ENCODE measurements around the gene GRIA2. TPM values are rescaled to one million over a fixed set of nuclear protein-coding genes. Genes with fewer than 3 reads are reported as not detected.

Gene GRIA2
- total RNA-seq, 1 donor from 2014 or later = 31.3 TPM

DNA sequence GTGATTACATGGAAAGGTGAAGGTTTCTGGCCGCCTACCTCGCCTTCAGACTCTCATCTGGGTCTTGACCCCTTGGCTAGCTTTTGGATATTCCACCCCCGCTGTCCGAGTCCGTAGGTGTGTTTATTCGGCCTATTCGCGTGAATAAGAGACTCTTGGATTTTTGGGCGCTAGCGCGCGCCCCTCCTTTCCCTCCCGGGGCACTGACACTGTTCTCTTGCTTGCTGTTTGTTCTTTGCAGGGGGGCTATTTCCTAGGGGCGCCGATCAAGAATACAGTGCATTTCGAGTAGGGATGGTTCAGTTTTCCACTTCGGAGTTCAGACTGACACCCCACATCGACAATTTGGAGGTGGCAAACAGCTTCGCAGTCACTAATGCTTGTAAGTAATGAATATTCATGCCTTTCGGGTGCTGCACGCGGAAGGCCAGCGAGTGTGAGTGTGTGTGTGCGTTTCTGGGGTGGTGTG lies 932 bp downstream of the GRIA2 start:
- Mint-ChIP-seq H3K27me3 (ENCODE audit: unreplicated experiment) (peaks cover 70% of the 10 kb centered on the region), H3K27ac (ENCODE audit: unreplicated experiment) (no peak overlapping the region), H3K4me3 (ENCODE audit: unreplicated experiment) (peak overlapping the region; percentile 91), H3K4me1 (ENCODE audit: unreplicated experiment) (peaks cover 24% of the 10 kb centered on the region), H3K9me3 (ENCODE audit: unreplicated experiment) (no peaks in the 10 kb centered on the region), H3K36me3 (ENCODE audit: unreplicated experiment) (peaks cover 4% of the 10 kb centered on the region)
- DNase-seq (ENCODE audit: extremely low spot score, unreplicated experiment) = no peak
- TF ChIP-seq, protein P1, sequence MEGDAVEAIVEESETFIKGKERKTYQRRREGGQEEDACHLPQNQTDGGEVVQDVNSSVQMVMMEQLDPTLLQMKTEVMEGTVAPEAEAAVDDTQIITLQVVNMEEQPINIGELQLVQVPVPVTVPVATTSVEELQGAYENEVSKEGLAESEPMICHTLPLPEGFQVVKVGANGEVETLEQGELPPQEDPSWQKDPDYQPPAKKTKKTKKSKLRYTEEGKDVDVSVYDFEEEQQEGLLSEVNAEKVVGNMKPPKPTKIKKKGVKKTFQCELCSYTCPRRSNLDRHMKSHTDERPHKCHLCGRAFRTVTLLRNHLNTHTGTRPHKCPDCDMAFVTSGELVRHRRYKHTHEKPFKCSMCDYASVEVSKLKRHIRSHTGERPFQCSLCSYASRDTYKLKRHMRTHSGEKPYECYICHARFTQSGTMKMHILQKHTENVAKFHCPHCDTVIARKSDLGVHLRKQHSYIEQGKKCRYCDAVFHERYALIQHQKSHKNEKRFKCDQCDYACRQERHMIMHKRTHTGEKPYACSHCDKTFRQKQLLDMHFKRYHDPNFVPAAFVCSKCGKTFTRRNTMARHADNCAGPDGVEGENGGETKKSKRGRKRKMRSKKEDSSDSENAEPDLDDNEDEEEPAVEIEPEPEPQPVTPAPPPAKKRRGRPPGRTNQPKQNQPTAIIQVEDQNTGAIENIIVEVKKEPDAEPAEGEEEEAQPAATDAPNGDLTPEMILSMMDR (IDR thresholded peaks at IDR 0.05) = no peak

DNA sequence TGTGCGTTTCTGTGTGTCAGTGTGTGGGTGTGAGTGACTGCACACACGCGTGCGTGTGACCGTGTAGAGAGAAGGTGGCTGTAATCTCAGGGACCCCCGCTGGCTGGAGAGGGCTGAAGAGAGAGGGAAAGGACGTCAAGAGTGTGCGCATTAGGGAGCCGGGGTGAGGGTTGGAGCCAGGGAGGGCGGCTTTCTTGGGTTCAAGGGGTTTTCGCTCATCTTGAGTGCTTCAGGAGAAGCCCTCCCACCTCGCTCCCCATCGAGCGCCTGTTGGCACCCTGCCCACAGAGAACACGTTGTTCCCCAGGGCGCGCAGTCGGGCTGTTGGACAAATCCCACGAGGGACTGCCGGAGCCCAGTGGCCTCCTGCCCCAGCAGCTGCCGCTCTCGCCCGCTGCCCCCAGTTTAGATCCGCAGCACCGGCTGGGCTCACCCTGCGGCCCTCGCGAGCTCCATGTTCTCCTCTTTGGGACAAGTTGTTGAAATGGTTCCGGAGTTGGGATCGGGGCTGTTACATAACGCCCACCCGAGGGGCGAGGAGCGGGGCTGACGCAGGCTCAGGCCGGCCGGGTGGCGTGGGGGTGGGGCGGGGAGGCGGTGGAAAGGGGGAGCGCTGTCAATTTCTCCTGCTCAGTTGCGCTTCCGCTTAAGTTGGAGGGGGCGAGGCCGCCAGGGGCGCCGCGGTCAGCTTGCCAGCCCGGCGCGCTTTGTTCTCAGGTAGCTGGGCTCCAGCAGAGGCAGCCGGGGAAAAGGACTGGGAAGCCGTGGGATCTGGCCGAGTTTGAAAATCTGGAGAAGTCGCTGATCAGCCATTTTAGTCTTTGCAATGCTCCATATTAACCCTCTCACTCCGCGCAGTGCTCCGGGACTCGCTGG lies 1.6 kb downstream of the GRIA2 start:
- peaks cover 4% of the 10 kb centered on the region for H3K36me3 Mint-ChIP-seq (ENCODE audit: unreplicated experiment)
- DNase-seq (ENCODE audit: extremely low spot score, unreplicated experiment) = no peak
- H3K27ac Mint-ChIP-seq (ENCODE audit: unreplicated experiment) = peak overlapping the region; percentile 57
- TF ChIP-seq, protein P1 (IDR thresholded peaks at IDR 0.05) = peak; percentile 26
- peaks cover 72% of the 10 kb centered on the region for H3K27me3 Mint-ChIP-seq (ENCODE audit: unreplicated experiment)
- H3K4me3 Mint-ChIP-seq (ENCODE audit: unreplicated experiment) = peak overlapping the region; percentile 91
- H3K4me1 Mint-ChIP-seq (ENCODE audit: unreplicated experiment) = peaks cover 24% of the 10 kb centered on the region
- no peaks in the 10 kb centered on the region for H3K9me3 Mint-ChIP-seq (ENCODE audit: unreplicated experiment)

DNA sequence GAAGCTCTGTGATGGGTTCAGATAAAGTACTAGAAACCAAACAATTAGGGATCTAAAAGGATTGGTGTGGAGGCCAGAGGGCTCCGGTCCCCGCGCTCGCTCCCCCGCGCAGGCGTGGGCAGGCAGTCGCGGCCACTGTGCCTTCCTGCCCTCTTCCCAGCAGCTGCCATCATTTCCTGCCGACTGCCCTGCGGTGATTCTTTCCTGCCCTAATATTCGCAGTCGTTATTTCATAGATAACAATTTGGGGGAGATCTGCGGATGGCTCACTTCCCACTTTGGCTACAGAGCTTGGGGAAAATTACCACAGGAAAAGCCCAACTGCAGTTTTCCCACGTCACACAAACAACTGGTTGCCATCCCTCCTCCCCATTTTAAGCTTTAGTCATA lies 2.2 kb downstream of the GRIA2 start:
- Mint-ChIP-seq H3K4me1 (ENCODE audit: unreplicated experiment) (peaks cover 24% of the 10 kb centered on the region), H3K36me3 (ENCODE audit: unreplicated experiment) (peaks cover 4% of the 10 kb centered on the region), H3K4me3 (ENCODE audit: unreplicated experiment) (peak overlapping the region; percentile 91), H3K27ac (ENCODE audit: unreplicated experiment) (peak overlapping the region; percentile 57), H3K27me3 (ENCODE audit: unreplicated experiment) (peaks cover 71% of the 10 kb centered on the region), H3K9me3 (ENCODE audit: unreplicated experiment) (no peaks in the 10 kb centered on the region)
- TF ChIP-seq, protein P1 (IDR thresholded peaks at IDR 0.05) = no peak
- no peak for DNase-seq (ENCODE audit: extremely low spot score, unreplicated experiment)

DNA sequence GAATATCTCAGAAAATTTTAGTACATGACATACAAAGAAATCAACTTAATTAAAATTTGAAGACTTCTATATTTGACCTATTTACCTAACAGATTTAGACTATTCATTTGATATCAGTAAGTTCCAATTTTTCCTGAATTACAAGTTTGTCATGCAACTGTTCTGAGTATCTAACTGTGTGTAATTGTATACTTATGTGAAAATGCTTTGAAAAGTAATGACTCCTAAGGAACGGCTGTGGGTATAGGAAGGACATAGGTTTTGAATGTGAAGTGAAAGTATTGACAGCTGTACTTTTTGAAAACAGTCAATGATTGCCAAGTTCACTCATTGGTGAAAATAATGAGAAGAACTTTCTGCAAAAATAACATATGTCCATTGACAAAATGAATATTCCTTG lies 2.9 kb downstream of the GRIA2 start:
- Mint-ChIP-seq H3K27ac (ENCODE audit: unreplicated experiment) (no peak overlapping the region), H3K36me3 (ENCODE audit: unreplicated experiment) (peaks cover 4% of the 10 kb centered on the region), H3K9me3 (ENCODE audit: unreplicated experiment) (no peaks in the 10 kb centered on the region), H3K4me3 (ENCODE audit: unreplicated experiment) (peak overlapping the region; percentile 91), H3K27me3 (ENCODE audit: unreplicated experiment) (peaks cover 68% of the 10 kb centered on the region), H3K4me1 (ENCODE audit: unreplicated experiment) (peaks cover 24% of the 10 kb centered on the region)
- TF ChIP-seq, protein P1 (IDR thresholded peaks at IDR 0.05) = no peak
- no peak for DNase-seq (ENCODE audit: extremely low spot score, unreplicated experiment)

DNA sequence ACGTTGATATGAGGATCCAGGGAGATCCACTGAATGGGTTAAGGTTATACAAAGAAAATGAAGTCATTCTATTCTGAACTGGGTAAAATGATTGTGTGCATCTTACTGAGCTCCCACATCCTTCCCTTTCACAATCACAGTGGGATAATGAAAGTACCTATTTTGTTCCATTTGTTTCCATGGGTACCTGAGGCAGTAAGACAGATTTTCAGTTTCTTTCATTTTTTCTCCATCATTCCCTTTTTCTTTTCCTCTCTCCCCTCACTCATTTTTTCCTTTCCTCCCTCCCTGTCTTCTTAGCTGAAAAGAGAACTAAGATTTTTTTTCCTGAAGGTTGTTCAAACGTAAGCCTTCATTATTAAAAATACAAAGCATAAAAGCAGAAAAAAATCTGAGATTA lies 4.6 kb downstream of the GRIA2 start:
- TF ChIP-seq, protein P1 (IDR thresholded peaks at IDR 0.05) = no peak
- Mint-ChIP-seq H3K27ac (ENCODE audit: unreplicated experiment) (no peak overlapping the region), H3K9me3 (ENCODE audit: unreplicated experiment) (no peaks in the 10 kb centered on the region), H3K36me3 (ENCODE audit: unreplicated experiment) (peaks cover 4% of the 10 kb centered on the region), H3K4me1 (ENCODE audit: unreplicated experiment) (peaks cover 24% of the 10 kb centered on the region), H3K4me3 (ENCODE audit: unreplicated experiment) (no peak overlapping the region), H3K27me3 (ENCODE audit: unreplicated experiment) (peaks cover 59% of the 10 kb centered on the region)
- no peak for DNase-seq (ENCODE audit: extremely low spot score, unreplicated experiment)

All from osteocyte (in vitro differentiated cells).